ENCODE data around the gene ZNF804B. TPM values are rescaled to one million over a fixed set of nuclear protein-coding genes. Genes with fewer than 3 reads are reported as not detected.

ZNF804B gene
- total RNA-seq, 3 donors from 2014 or later: 0.33 TPM; not detected in 2

- no peak for TF ChIP-seq POLR2A (IDR thresholded peaks at IDR 0.05)
- TF ChIP-seq POLR2AphosphoS5 (IDR thresholded peaks at IDR 0.05): no peak
- no peak for TF ChIP-seq CTCF (IDR thresholded peaks at IDR 0.05)
- Histone ChIP-seq H3K27me3 (no peaks in the 10 kb centered on the region), H3K9me3 (no peaks in the 10 kb centered on the region), H3K4me3 (no peak overlapping the region), H3K27ac (no peak overlapping the region), H3K4me1 (no peaks in the 10 kb centered on the region), H3K36me3 (no peaks in the 10 kb centered on the region)
- DNase-seq (ENCODE audit: low spot score in 2 of 2): no peak
- intact Hi-C loops (cut with DNase I; ENCODE audit: low total_unique reads): loop anchor here (5.0 kb wide), 1 partner anchor 350 kb away; no protein-coding TSS in a partner anchor
These were observed 32.9 kb downstream of the ZNF804B start for GRCh38 chr7:88792361-88792760.

GRCh38 chr7:88795553-88795952, 36.1 kb downstream of the ZNF804B start, which contains the start of gene TEX47:
TEX47 (minus strand) TSS chr7:88795737; CDS start chr7:88794942, 795 bp downstream.
- H3K27me3 ChIP-seq: no peaks in the 10 kb centered on the region
- no peak within 1 kb of the TSS for H3K27ac ChIP-seq
- no peaks in the 10 kb centered on the region for H3K4me1 ChIP-seq
- intact Hi-C loops (cut with DNase I; ENCODE audit: low total_unique reads): no loop called here
- TF ChIP-seq POLR2A (IDR thresholded peaks at IDR 0.05) (no peak), POLR2AphosphoS5 (IDR thresholded peaks at IDR 0.05) (no peak), CTCF (IDR thresholded peaks at IDR 0.05) (no peak)
- no peaks in the 10 kb centered on the region for H3K9me3 ChIP-seq
- no peaks in the 10 kb centered on the region for H3K36me3 ChIP-seq
- H3K4me3 ChIP-seq: no peak within 1 kb of the TSS
- DNase-seq (ENCODE audit: low spot score in 2 of 2): no peak

GRCh38 chr7:88801046-88801445, 41.5 kb downstream of the ZNF804B start:
- DNase-seq (ENCODE audit: low spot score in 2 of 2): no peak
- Histone ChIP-seq H3K9me3 (no peaks in the 10 kb centered on the region), H3K27me3 (no peaks in the 10 kb centered on the region), H3K4me1 (no peaks in the 10 kb centered on the region), H3K36me3 (no peaks in the 10 kb centered on the region), H3K27ac (no peak overlapping the region), H3K4me3 (no peak overlapping the region)
- intact Hi-C loops (cut with DNase I; ENCODE audit: low total_unique reads): no loop called here
- no peak for TF ChIP-seq POLR2A (IDR thresholded peaks at IDR 0.05)
- no peak for TF ChIP-seq CTCF (IDR thresholded peaks at IDR 0.05)
- no peak for TF ChIP-seq POLR2AphosphoS5 (IDR thresholded peaks at IDR 0.05)

GRCh38 chr7:88806280-88807037, 47.0 kb downstream of the ZNF804B start:
- Histone ChIP-seq H3K36me3 (no peaks in the 10 kb centered on the region), H3K4me3 (no peak overlapping the region), H3K9me3 (no peaks in the 10 kb centered on the region), H3K27me3 (no peaks in the 10 kb centered on the region), H3K27ac (no peak overlapping the region), H3K4me1 (no peaks in the 10 kb centered on the region)
- DNase-seq (ENCODE audit: low spot score in 2 of 2): no peak
- intact Hi-C loops (cut with DNase I; ENCODE audit: low total_unique reads): no loop called here
- no peak for TF ChIP-seq CTCF (IDR thresholded peaks at IDR 0.05)
- no peak for TF ChIP-seq POLR2A (IDR thresholded peaks at IDR 0.05)
- TF ChIP-seq POLR2AphosphoS5 (IDR thresholded peaks at IDR 0.05): no peak

GRCh38 chr7:88818552-88818951, 59.1 kb downstream of the ZNF804B start:
- Histone ChIP-seq H3K4me1 (no peaks in the 10 kb centered on the region), H3K4me3 (no peak overlapping the region), H3K27ac (no peak overlapping the region), H3K27me3 (no peaks in the 10 kb centered on the region), H3K36me3 (no peaks in the 10 kb centered on the region), H3K9me3 (no peaks in the 10 kb centered on the region)
- TF ChIP-seq POLR2A (IDR thresholded peaks at IDR 0.05) (no peak), POLR2AphosphoS5 (IDR thresholded peaks at IDR 0.05) (no peak), CTCF (IDR thresholded peaks at IDR 0.05) (no peak)
- DNase-seq (ENCODE audit: low spot score in 2 of 2): no peak
- intact Hi-C loops (cut with DNase I; ENCODE audit: low total_unique reads): no loop called here

Data from breast epithelium (tissue), 4 donors.